HEK293 (cell line): ENCODE measurements around the gene FAM174A.

ENCODE experiments used
- CTCF ChIA-PET: fragments of 350-600 bp; formaldehyde crosslinking; extraction: SDS; loops from one replicate; lab custom pipeline; 2021; ENCODE audit warnings: antibody characterized with exemption; lab: Yijun Ruan, JAX
- POLR2A ChIA-PET: fragments of 300-600 bp; formaldehyde crosslinking; extraction: SDS; loops from one replicate; lab custom pipeline; 2020; ENCODE audit warnings: antibody characterized with exemption, inconsistent platforms; lab: Yijun Ruan, JAX
- H3K27ac ChIP-seq: fragments of 200-500 bp; sonication (Bioruptor generic); 2 replicates; pipeline ENCODE4 v1.5.1; 2014; ENCODE audit warnings: low read depth, low read length, control low read depth, inconsistent platforms; ENCODE audit errors: extremely low read depth
- H3K36me3 ChIP-seq, 2 experiments: fragments of 200-500 bp in 1 of 2; sonication (Bioruptor generic) in 1 of 2; 1 replicate in 1 of 2; 2 replicates in 1 of 2; pipeline ENCODE4 v1.5.1; 2014 to 2017; ENCODE audit warnings: inconsistent platforms in 2 of 2, low read length in 2 of 2; ENCODE audit not compliant: control insufficient read depth in 2 of 2, insufficient read depth in 1 of 2
- H3K4me1 ChIP-seq: fragments of 200-500 bp; sonication (Bioruptor generic); 2 replicates; pipeline ENCODE4 v1.5.1; 2014; ENCODE audit warnings: mild to moderate bottlenecking, low read length, inconsistent platforms; ENCODE audit not compliant: control insufficient read depth, insufficient read depth
- H3K4me3 ChIP-seq: 2 replicates; pipeline ENCODE4 v1.5.1; 2011; ENCODE audit warnings: low read depth, mild to moderate bottlenecking, control low read depth, low read length, moderate library complexity
- H3K9me3 ChIP-seq: fragments of 200-500 bp; sonication (Bioruptor generic); 2 replicates; pipeline ENCODE4 v1.5.1; 2014; ENCODE audit warnings: low read depth, low read length, inconsistent platforms; ENCODE audit not compliant: control insufficient read depth, insufficient read depth
- EGR2 ChIP-seq: fragments of 450-650 bp; formaldehyde crosslinking; IDR thresholded peaks from 2 replicates; pipeline ENCODE4 v1.5.1; 2016; ENCODE audit warnings: low read depth, missing biosample characterization, missing genetic modification characterization
- GLIS1 ChIP-seq: fragments of 450-650 bp; formaldehyde crosslinking; IDR thresholded peaks from 2 replicates; pipeline ENCODE4 v1.5.1; 2016; ENCODE audit warnings: missing biosample characterization, missing genetic modification characterization
- HOXA7 ChIP-seq: sonication (generic); formaldehyde crosslinking; IDR thresholded peaks from 2 replicates; pipeline ENCODE4 v1.8.1; 2022; ENCODE audit warnings: missing genetic modification reagents, borderline replicate concordance
- MEIS1 ChIP-seq: sonication (generic); formaldehyde crosslinking; IDR thresholded peaks from 2 replicates; pipeline ENCODE4 v1.8.1; 2022; ENCODE audit warnings: missing genetic modification reagents, mild to moderate bottlenecking, borderline replicate concordance
- OVOL3 ChIP-seq: fragments of 450-650 bp; formaldehyde crosslinking; IDR thresholded peaks from 2 replicates; pipeline ENCODE4 v1.5.1; 2016; ENCODE audit warnings: missing biosample characterization, missing genetic modification characterization
- SALL2 ChIP-seq: fragments of 450-650 bp; formaldehyde crosslinking; IDR thresholded peaks from 2 replicates; pipeline ENCODE4 v1.5.0; 2017; ENCODE audit warnings: missing biosample characterization, mild to moderate bottlenecking, missing genetic modification characterization, borderline replicate concordance
- TCF7L2 ChIP-seq: IDR thresholded peaks from 2 replicates; pipeline ENCODE4 v1.6.1; 2011; ENCODE audit warnings: low read depth, mild to moderate bottlenecking, inconsistent platforms, low read length, moderate library complexity, borderline replicate concordance
- ZFP41 ChIP-seq: fragments of 450-650 bp; formaldehyde crosslinking; IDR thresholded peaks from 2 replicates; pipeline ENCODE4 v1.5.1; 2016; ENCODE audit warnings: missing biosample characterization, missing genetic modification characterization, borderline replicate concordance
- ZNF112 ChIP-seq: fragments of 450-650 bp; formaldehyde crosslinking; IDR thresholded peaks from 2 replicates; pipeline ENCODE4 v1.5.0; 2017; ENCODE audit warnings: missing biosample characterization, missing genetic modification characterization
- ZNF2 ChIP-seq: fragments of 450-650 bp; formaldehyde crosslinking; IDR thresholded peaks from 2 replicates; pipeline ENCODE4 v1.5.1; 2016; ENCODE audit warnings: missing biosample characterization, missing genetic modification characterization
- ZNF202 ChIP-seq: fragments of 450-650 bp; formaldehyde crosslinking; IDR thresholded peaks from 2 replicates; pipeline ENCODE4 v1.5.1; 2016; ENCODE audit warnings: missing biosample characterization, missing genetic modification characterization, borderline replicate concordance
- ZNF274 ChIP-seq, 2 experiments: fragments of 200-500 bp in 1 of 2; fragments of 450-650 bp in 1 of 2; sonication (Bioruptor generic) in 1 of 2; formaldehyde crosslinking in 1 of 2; IDR thresholded peaks; 2 replicates each; pipeline versions ENCODE4 v1.5.1 to v1.6.1; 2014 to 2016; ENCODE audit warnings: borderline replicate concordance in 1 of 2, inconsistent platforms in 1 of 2, low read length in 1 of 2, missing biosample characterization in 1 of 2, missing genetic modification characterization in 1 of 2
- ZNF391 ChIP-seq: fragments of 450-650 bp; formaldehyde crosslinking; IDR thresholded peaks from 2 replicates; pipeline ENCODE4 v1.5.1; 2016; ENCODE audit warnings: low read depth, missing biosample characterization, missing genetic modification characterization, borderline replicate concordance
- ZNF626 ChIP-seq: fragments of 450-650 bp; sonication (Bioruptor Pico); formaldehyde crosslinking; IDR thresholded peaks from 2 replicates; pipeline ENCODE4 v1.5.1; 2018; ENCODE audit warnings: missing biosample characterization, missing genetic modification characterization, inconsistent platforms
- ZNF768 ChIP-seq: fragments of 450-650 bp; formaldehyde crosslinking; IDR thresholded peaks from 2 replicates; pipeline ENCODE4 v1.5.1; 2018; ENCODE audit warnings: missing biosample characterization, mild to moderate bottlenecking, missing genetic modification characterization
- TF ChIP-seq, protein P1 (sequence below): fragments of 450-650 bp; formaldehyde crosslinking; IDR thresholded peaks from 2 replicates; pipeline ENCODE4 v1.5.1; 2017; ENCODE audit warnings: missing biosample characterization, missing genetic modification characterization
- TF ChIP-seq, protein P2 (sequence below): fragments of 450-650 bp; formaldehyde crosslinking; IDR thresholded peaks from 2 replicates; pipeline ENCODE4 v1.5.1; 2016; ENCODE audit warnings: missing biosample characterization, missing genetic modification characterization
- TF ChIP-seq, protein P3 (sequence below): fragments of 450-650 bp; formaldehyde crosslinking; IDR thresholded peaks from 2 replicates; pipeline ENCODE4 v1.5.1; 2016; ENCODE audit warnings: missing biosample characterization, missing genetic modification characterization
- TF ChIP-seq, protein P4 (sequence below): fragments of 450-650 bp; formaldehyde crosslinking; IDR thresholded peaks from 2 replicates; pipeline ENCODE4 v1.5.1; 2017; ENCODE audit warnings: missing biosample characterization, mild to moderate bottlenecking, missing genetic modification characterization, moderate library complexity
- TF ChIP-seq, protein P5 (sequence below): fragments of 450-650 bp; formaldehyde crosslinking; IDR thresholded peaks from 2 replicates; pipeline ENCODE4 v1.5.1; 2016; ENCODE audit warnings: missing biosample characterization, missing genetic modification characterization
- TF ChIP-seq, protein P6 (sequence below): fragments of 450-650 bp; formaldehyde crosslinking; IDR thresholded peaks from 2 replicates; pipeline ENCODE4 v1.5.1; 2016; ENCODE audit warnings: missing biosample characterization, missing genetic modification characterization

Gene FAM174A

DNA sequence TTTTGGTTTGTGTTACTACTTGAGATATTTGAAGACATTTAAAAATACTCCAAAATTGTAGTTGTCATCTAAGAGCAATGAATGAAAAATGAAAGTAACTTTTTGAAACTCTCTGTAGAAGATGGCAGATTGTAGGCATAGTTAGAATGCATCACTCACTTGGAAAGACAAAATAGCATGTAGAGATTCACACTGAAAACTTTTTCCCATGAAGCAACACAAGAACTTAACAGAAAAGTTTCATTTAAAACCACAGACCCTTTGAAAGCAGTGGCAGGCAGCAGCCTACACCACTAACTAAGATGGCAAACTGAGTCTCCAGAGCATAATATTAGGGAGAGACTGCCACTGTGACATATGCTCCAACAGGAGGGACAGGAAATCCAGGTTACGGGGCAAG is 18.9 kb upstream of the FAM174A start (continued):
- TF ChIP-seq, protein P1, sequence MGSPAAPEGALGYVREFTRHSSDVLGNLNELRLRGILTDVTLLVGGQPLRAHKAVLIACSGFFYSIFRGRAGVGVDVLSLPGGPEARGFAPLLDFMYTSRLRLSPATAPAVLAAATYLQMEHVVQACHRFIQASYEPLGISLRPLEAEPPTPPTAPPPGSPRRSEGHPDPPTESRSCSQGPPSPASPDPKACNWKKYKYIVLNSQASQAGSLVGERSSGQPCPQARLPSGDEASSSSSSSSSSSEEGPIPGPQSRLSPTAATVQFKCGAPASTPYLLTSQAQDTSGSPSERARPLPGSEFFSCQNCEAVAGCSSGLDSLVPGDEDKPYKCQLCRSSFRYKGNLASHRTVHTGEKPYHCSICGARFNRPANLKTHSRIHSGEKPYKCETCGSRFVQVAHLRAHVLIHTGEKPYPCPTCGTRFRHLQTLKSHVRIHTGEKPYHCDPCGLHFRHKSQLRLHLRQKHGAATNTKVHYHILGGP, result no peak
- TF ChIP-seq GLIS1 (tag by site-specific recombination), result no peak
- TF ChIP-seq, protein P2, sequence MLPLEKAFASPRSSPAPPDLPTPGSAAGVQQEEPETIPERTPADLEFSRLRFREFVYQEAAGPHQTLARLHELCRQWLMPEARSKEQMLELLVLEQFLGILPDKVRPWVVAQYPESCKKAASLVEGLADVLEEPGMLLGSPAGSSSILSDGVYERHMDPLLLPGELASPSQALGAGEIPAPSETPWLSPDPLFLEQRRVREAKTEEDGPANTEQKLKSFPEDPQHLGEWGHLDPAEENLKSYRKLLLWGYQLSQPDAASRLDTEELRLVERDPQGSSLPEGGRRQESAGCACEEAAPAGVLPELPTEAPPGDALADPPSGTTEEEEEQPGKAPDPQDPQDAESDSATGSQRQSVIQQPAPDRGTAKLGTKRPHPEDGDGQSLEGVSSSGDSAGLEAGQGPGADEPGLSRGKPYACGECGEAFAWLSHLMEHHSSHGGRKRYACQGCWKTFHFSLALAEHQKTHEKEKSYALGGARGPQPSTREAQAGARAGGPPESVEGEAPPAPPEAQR (tag by site-specific recombination), result no peak
- TF ChIP-seq, all 188 proteins: peak for 0

DNA sequence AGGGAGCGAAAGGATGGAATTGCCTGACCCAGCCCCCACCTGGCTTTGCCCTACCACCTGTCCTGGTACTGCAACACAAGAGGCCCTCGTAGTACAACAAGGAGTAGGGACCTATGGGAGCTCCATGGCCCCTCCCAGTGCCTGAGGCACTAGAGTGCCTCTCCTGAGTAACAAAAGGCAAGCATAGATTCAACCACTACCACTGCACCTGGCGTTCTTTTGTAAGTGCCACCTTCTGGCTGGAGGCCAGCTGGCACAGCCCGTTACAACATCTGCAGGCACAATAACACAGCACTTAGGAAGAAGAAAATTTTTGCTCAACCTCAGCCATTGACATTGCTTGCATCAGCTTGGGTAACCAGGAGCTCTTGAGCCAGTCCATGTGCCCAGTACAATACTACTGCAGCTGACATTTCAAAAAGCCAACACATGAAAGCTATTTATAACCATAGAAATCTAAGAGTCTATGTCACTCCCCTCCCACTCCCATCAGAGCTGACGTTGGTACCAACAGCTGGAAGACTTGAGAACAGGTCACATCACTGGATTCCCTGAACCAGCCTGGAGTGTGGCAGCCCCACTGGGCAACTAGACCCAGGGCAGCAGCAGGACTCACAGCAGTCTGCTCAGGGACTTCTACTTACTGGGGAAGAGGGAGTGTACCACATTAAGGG is 17.7 kb upstream of the FAM174A start:
- ChIA-PET CTCF (no interaction called here), POLR2A (no interaction called here)
- H3K36me3 ChIP-seq, result no peaks in the 10 kb centered on the region
- TF ChIP-seq OVOL3 (tag by site-specific recombination) (no peak), EGR2 (tag by site-specific recombination) (no peak), HOXA7 (CRISPR knock-in tag) (no peak), ZNF768 (no peak), ZNF391 (no peak)
- TF ChIP-seq, protein P3, sequence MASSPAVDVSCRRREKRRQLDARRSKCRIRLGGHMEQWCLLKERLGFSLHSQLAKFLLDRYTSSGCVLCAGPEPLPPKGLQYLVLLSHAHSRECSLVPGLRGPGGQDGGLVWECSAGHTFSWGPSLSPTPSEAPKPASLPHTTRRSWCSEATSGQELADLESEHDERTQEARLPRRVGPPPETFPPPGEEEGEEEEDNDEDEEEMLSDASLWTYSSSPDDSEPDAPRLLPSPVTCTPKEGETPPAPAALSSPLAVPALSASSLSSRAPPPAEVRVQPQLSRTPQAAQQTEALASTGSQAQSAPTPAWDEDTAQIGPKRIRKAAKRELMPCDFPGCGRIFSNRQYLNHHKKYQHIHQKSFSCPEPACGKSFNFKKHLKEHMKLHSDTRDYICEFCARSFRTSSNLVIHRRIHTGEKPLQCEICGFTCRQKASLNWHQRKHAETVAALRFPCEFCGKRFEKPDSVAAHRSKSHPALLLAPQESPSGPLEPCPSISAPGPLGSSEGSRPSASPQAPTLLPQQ (tag by site-specific recombination), result no peak
- H3K4me3 ChIP-seq, result no peak overlapping the region
- no peaks in the 10 kb centered on the region for H3K4me1 ChIP-seq
- no peak overlapping the region for H3K27ac ChIP-seq
- H3K9me3 ChIP-seq, result no peaks in the 10 kb centered on the region

DNA sequence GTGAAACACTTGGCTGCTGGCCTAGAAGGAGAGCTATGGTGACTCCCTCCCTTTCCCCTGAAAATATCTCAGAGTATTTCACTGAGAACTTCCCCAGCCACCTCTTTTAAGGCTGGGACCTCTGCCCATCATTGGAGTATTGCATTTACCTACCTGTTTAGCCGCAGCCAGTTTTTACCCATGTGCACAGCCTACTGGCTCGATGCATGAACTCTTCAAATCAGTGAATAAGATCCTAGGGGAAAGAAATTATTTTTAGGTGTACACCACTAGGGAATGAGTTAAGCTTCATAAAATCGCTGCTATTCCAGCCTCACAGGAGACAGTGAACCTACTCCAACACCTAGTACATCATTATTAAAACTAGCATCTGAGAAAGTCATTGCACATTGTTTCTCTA is 16.8 kb upstream of the FAM174A start:
- Histone ChIP-seq H3K4me3 (no peak overlapping the region), H3K27ac (no peak overlapping the region), H3K36me3 (no peaks in the 10 kb centered on the region), H3K9me3 (no peaks in the 10 kb centered on the region), H3K4me1 (no peaks in the 10 kb centered on the region)
- ChIA-PET POLR2A (no interaction called here), CTCF (interaction anchor here (0.6 kb wide), 2 partner anchors 61 to 898 kb away, joined by 3 read pairs; no protein-coding TSS in a partner anchor)
- TF ChIP-seq ZNF626 (tag by site-specific recombination) (no peak), ZNF112 (tag by site-specific recombination) (no peak), ZNF202 (no peak), TCF7L2 (no peak), MEIS1 (no peak), ZNF2 (tag by site-specific recombination) (no peak), ZFP41 (tag by site-specific recombination) (no peak), ZNF274 (IDR thresholded peaks at IDR 0.05; ENCODE audit: low read length) (no peak), ZNF274 (tag by site-specific recombination; IDR thresholded peaks at IDR 0.05; ENCODE audit: borderline replicate concordance) (no peak), SALL2 (tag by site-specific recombination) (no peak)
- TF ChIP-seq, protein P4, sequence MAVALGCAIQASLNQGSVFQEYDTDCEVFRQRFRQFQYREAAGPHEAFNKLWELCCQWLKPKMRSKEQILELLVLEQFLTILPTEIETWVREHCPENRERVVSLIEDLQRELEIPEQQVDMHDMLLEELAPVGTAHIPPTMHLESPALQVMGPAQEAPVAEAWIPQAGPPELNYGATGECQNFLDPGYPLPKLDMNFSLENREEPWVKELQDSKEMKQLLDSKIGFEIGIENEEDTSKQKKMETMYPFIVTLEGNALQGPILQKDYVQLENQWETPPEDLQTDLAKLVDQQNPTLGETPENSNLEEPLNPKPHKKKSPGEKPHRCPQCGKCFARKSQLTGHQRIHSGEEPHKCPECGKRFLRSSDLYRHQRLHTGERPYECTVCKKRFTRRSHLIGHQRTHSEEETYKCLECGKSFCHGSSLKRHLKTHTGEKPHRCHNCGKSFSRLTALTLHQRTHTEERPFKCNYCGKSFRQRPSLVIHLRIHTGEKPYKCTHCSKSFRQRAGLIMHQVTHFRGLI (tag by site-specific recombination), result no peak
- TF ChIP-seq, protein P5, sequence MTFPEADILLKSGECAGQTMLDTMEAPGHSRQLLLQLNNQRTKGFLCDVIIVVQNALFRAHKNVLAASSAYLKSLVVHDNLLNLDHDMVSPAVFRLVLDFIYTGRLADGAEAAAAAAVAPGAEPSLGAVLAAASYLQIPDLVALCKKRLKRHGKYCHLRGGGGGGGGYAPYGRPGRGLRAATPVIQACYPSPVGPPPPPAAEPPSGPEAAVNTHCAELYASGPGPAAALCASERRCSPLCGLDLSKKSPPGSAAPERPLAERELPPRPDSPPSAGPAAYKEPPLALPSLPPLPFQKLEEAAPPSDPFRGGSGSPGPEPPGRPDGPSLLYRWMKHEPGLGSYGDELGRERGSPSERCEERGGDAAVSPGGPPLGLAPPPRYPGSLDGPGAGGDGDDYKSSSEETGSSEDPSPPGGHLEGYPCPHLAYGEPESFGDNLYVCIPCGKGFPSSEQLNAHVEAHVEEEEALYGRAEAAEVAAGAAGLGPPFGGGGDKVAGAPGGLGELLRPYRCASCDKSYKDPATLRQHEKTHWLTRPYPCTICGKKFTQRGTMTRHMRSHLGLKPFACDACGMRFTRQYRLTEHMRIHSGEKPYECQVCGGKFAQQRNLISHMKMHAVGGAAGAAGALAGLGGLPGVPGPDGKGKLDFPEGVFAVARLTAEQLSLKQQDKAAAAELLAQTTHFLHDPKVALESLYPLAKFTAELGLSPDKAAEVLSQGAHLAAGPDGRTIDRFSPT (tag by site-specific recombination), result no peak
- TF ChIP-seq, protein P6, sequence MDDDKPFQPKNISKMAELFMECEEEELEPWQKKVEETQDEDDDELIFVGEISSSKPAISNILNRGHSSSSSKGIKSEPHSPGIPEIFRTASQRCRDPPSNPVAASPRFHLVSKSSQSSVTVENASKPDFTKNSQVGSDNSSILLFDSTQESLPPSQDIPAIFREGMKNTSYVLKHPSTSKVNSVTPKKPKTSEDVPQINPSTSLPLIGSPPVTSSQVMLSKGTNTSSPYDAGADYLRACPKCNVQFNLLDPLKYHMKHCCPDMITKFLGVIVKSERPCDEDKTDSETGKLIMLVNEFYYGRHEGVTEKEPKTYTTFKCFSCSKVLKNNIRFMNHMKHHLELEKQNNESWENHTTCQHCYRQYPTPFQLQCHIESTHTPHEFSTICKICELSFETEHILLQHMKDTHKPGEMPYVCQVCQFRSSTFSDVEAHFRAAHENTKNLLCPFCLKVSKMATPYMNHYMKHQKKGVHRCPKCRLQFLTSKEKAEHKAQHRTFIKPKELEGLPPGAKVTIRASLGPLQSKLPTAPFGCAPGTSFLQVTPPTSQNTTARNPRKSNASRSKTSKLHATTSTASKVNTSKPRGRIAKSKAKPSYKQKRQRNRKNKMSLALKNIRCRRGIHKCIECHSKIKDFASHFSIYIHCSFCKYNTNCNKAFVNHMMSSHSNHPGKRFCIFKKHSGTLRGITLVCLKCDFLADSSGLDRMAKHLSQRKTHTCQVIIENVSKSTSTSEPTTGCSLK (tag by site-specific recombination), result no peak
